LoVo (cell line): ENCODE measurements around the gene CDKAL1.
"Not testable (repeated sequence)": the region's sequence is repeated elsewhere in the genome, so short reads cannot be mapped to it uniquely, and the experiment has no call there.

Experiments used
- DNase-seq: peaks from one replicate; pipeline ENCODE4 v3.0.0-alpha.2; 2016; ENCODE audit warnings: low spot score

Gene CDKAL1

DNA sequence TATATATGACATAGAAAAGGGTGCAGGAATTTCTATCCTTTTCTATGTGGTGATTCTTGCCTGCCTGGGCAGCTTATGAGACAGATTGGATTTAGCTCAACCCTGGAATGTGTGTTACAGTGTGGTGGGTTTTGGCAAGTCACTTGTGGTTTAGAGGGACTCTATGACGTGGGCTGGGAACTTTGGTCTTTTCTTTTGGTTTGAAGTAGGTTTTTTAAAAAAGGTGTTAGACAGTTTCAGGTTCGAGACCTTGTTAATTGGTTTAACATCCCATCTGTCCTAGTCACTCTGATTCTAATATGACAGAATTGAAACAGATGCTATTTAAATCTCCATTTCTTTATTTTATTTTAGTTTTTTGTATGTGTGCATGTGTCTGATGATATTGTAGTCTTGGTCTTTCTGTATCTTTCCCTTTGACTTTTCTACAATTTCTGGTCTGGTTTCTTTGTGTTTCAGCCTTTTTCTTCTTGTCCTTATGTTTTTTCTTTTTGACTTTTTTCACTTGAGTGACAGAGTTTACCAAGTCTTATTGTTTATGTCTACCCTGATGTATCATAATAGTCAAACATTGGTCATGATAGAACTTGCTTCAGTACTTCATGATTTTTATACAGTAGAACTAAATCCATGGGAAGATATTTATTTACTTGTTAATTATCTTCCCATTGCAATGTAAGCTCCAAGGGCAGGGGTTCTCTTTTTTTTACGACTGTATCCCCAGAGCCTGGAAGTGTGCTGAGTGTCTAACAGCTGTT, 174.3 kb downstream of the CDKAL1 start:
- no peak for DNase-seq

DNA sequence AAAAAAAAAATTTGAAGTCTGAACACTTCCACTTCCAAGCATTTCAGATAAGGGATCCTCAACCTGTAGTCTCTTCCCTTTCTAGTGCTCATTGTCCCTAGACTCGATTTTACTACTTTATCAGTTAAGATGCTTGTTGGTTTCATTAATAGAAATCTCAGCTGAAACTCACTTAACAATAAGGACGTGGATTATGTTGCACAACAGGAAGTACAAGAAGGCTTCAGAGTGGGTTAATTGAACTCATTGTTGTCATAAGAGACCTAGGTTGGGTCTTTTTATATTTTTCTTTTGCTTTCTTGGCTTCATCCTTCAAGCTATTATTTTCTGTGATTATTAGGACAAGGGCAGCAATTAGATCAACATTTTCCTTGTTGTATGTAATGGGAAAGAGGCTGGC, 175.2 kb downstream of the CDKAL1 start:
- no peak for DNase-seq

DNA sequence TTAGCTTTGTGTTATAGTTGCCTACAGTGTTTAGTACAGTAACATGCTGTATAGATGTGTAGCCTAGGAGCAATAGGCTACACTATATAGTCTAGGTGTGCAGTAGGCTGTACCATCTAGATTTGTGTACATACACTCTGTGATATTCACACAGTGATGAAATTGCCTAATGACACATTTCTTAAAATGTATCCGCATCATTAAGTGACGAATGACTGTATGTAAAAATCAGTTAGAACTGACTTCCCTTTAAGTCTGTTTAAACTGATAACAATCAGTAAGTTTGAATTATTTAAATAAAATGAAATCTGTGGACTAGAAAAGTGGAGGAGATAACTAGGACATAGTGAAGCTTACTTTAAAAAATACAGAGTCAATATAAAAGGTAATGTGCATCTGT, 176.1 kb downstream of the CDKAL1 start:
- no peak for DNase-seq

DNA sequence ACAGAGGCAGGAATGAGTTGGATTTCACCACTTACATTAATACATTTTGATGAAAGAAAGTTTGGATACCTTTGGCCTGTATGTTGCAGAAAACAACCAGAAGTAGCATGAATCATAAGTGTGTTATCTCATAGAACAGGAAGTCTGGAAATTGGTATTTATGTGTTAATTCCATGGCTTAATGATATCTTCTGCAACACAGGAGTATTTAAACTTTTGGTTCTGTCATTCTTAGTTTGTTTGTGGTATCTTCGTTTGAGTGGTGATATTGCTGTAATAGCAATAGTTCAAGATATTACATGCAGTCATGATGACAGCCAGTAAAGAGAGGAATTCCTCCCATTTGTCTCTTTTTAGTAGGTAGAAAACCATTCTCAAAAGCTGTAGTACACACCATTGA, 177.3 kb downstream of the CDKAL1 start:
- DNase-seq: no peak

DNA sequence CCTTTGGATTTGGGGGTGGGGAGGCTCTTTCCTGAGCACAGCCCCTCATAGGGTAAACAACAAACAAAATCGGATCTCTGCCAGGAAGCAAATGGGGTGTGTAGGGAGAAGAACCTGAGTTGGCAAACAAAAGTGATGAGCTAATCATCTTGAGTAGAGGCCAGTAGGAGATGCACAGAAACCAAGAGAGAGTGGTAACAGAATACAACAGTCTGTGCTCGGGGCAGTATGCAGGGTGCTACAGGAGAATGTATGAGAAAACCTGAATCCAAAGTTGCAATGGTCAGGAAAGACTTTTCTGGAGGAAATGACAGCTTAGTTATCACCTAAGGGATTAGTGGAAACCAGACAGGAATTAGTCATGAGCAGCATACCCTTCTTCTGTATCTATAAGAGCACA, 177.8 kb downstream of the CDKAL1 start:
- no peak for DNase-seq

DNA sequence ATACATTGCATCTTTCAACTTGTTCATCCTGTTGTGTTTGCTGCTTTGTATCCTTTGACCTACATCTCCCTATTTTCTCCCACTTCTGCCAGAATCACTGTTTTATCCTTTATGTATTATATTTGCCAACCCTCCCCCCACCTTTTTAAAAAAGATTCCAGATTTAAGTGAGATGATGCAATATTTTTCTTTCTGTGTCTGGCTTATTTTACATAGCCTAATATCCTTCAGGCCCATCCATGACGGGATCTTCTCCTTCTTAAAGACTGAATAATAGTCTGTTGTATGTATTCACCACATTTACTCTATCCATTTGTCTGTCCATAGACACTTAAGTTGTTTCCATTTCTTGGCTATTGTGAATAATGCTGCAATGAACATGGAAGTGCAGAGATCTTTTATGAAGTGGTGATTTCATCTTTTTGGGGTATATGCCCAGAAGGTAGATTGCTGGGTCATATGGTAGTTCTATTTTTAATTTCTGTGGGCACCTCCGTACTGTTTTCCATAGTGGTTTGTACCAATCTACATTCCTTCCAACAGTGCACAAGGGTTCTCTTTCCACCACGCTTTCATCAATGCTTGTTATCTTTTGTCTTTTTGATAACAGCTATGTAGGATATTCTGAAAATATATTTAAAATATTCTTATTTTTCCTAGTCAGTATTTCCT, 181.0 kb downstream of the CDKAL1 start:
- DNase-seq: no peak

DNA sequence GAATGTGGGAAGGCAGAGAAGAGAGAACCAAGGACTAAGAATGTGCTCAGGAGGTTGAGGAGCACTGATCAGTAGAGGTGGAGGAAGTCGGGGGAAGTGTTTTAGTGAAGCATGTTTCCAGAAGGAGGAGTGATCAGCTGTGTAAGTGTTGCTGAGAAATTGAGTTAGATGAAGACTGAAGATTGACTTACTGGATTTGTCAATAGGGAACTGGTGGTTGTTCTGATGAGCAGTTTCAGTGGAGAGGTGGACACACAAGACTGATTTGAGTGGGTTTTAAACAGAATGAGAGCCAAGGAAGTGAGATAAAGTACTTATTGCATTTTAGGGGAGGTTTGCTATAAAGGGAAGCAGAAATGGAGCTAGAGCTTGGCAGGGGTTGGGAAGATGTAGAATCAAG, 182.6 kb downstream of the CDKAL1 start:
- no peak for DNase-seq

DNA sequence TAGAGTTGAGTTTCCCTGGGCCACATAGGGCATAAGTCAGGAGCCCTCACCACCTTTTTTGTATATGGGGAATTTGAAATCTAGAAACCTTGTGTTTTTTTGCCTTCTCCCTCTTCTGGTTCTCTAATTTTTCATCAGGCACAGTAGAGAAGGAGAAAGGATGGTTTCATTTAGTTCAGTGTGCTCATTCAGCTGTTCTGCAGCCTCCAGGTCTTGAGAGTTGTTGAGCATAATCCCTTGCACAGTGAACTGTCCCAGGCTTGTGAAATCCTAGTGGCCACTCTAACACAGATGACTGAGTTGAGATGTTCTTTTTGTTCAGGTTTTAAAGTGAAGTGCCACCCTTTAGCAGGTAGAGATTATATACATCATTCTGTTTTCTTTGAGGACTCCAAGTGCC, 183.5 kb downstream of the CDKAL1 start:
- no peak for DNase-seq

DNA sequence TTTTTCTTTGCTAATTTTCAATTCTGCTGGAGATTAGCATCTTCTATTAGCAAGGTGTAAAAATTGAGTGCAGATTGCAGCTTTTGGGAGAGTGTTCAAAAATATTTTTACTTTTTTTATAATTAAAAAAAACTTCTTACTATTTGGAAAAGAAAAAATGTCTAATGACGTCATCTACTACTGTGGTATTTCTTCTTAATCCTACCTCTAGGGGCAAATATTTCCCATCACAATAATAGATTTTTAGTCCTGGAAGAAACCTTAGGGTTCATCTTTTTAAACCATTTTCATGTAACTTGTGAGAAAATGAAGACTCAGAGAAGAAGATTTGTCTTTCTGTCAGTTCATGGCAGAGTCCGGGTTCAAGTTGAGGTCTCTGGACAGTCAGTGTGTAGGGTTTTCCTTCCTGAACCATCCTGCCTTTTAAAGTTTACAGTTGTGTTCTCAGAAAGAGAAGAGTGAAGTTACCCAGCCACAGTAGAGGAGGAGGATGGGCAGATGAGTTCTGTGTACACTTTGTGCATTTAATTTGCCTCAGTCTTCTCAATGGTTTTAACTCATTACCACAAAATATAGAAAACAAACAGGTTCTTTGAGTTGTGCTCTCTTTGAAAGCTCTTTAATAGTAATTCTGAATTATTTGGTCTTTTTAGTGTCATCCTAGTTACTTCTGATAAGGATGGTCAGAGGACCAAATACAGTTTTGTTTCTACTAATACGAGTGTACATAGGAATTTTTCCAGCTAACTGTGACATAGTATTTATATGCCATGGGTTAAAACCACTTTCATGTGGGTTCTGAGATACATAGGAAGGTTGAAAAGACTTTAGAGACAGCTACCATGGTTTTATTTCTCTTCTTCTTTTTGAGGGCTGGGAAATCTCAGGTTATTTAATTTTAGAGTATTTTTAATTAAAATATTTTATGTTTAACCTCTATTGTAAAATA, 184.7 kb downstream of the CDKAL1 start:
- DNase-seq: no peak

DNA sequence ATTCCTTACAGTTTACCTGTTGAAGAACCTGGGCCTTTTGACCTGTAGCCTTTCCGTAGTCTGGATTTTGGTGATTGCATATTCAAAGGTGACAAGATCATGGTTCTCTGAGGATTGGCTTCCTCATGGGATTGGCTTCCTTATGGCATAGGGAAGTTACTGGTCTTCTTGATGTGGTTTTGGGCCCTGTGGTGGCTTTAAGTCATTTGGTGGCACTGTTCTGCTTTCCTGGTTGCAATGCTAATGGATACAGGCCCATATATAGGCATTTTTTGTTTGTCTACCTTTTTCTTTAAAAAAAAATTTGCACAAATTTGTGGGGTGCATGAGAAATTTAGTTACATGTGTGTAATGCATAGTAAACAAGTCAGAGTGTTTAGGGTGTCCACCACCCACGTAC, 185.7 kb downstream of the CDKAL1 start:
- DNase-seq: no peak

DNA sequence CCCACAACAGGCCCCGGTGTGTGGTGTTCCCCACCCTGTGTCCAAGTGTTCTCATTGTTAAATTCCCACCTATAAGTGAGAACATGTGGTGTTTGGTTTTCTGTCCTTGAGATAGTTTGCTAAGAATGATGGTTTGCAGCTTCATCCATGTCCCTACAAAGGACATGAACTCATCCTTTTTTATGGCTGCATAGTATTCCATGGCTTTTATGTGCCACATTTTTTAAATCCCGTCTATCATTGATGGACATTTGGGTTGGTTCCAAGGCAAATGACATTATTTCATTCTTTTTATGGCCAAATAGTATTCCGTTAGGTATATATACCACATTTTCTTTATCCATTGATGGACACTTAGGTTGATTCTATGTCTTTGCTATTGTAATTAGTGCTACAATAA, 186.9 kb downstream of the CDKAL1 start:
- not testable (repeated sequence) for DNase-seq

DNA sequence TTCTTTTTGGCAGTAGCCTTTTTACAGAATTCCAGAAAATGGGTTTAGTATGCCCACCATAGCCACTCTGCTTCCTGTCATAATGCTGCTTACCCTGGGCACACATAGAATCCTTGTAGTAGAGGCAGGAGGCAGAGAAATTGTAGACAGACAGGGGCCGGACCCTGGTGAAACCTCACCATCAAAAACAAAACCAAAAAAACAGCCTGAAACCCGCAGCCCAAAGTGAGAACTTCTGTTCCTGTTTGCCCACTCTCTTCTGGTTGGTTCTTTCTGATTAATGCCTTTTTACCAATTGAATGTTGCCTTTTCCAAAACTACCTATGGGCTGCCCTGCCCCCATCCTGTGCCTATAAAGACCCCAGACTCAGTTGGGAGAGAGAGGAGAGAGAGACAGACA, 188.2 kb downstream of the CDKAL1 start:
- DNase-seq: no peak

DNA sequence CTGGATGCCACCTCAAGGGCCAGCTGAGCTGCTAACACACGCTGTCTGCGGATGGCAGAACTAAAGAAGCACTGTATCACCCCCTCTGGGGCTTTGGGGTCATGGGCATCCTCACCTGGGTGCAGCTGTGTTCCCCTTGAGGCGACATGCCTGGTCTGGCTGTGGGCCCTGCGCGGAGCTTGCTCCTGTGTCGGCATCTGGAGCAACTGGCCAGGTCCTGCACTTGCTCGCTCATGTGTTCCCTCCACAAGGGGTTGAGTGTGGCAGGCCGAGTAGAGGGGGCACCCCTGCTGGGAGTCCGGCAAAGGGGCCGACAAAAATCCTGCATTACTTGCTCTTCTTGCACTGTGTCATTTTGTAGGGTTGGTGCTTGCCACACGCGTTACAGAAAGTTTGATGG, 189.0 kb downstream of the CDKAL1 start:
- no peak for DNase-seq

DNA sequence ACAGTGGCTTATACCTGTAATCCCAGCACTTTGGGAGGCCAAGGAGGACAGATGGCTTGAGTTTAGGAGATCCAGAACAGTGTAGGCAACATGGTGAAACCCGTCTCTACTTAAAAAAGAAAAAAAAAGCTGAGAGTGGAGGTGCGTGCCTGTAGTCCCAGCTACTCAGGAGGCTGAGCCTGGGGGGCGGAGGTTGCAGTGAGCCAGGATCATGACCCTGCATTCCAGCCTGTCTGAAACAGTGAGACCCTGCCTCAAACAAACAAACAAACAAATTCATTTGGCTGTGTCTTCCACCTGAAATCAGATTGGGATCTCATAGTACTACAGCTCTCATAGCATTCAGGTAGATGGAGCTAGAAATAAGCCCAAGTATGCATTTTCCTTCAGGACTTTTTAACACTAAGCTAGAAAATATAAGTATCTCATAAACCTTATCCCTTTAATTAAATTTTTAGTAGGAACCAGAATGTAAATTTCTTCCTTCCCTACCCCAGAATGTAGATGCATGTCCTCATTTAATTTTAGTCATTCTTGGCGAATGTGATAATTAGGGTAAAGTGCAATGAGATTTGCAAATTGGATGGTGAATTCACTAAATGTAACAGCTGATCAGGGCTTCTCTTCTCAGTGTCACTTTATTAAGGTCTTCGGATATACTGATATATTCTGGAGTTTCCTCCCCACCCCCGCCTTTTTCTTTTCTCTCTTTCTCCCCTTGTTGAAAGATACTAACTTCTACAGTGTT, 190.4 kb downstream of the CDKAL1 start:
- no peak for DNase-seq

DNA sequence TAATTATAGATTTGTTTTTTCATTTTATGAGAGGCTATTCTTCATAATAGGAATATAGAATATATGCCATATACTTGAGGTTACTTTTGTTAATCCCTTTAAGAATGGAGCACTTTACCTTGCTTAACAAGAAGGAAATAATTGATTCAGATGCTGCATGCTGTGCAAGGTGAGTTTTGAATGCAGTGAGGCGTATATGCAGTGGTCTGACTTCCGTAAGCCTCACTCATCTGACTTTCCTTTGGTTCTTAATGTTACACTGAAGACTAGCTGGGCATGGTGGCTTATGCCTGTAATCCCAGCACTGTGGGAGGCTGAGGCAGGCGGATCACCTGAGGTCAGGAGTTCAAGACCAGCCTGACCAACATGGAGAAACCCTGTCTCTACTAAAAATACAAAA, 191.0 kb downstream of the CDKAL1 start:
- DNase-seq: not testable (repeated sequence)

DNA sequence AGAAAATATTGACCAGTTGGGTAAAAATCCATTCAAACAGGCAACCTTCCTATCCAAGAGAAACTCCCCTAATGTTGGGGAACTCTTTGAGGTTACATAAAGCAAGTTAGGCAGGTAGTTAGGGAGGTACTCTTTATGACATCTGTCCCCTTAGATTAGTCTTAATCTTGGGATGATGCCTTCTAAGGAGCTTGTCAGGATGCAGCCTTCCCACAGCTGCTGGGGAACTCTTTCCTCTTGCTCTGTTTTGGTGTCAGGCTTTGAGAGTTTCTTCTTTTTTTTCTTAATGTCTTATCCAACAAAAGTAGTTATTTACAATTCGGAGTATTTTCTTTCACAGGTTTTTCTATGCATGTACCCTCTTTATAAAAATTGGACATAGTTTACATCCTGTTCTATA, 194.8 kb downstream of the CDKAL1 start:
- DNase-seq: no peak

DNA sequence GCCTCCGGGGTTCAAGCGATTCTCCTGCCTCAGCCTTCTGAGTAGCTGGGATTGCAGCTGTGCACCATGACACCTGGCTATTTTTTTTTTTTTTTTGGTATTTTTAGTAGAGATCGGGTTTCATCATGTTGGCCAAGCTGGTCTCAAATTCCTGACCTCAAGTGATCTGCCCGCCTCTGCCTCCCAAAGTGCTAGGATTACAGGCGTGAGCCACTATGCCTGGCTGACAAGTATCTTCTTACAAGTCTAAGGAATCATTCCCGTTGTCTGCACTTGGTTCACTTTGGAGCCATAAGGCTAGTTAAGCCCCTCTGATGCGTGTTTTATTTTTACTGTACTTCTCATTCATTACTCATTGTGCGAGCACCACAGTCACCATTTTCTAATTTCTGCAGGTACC, 198.1 kb downstream of the CDKAL1 start:
- DNase-seq: not testable (repeated sequence)

DNA sequence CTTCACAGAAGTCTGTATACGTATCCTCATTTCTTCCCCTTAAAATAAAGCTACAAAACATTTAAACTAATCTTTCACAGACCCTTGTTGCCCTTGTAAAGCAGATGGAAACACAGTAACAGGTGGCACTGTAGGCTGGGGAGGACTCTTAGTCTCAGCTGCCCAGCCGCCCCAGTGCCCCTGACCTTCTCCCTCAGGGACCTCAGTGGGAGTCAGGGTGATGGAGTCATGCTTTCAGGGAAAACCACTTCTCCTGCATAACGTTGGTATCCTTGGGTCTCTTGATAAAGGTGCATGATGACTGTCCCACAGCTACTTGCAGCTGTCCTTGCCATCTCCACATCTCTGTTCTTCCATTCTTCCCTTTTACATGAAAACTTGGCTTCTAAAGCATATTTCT, 198.6 kb downstream of the CDKAL1 start:
- no peak for DNase-seq

DNA sequence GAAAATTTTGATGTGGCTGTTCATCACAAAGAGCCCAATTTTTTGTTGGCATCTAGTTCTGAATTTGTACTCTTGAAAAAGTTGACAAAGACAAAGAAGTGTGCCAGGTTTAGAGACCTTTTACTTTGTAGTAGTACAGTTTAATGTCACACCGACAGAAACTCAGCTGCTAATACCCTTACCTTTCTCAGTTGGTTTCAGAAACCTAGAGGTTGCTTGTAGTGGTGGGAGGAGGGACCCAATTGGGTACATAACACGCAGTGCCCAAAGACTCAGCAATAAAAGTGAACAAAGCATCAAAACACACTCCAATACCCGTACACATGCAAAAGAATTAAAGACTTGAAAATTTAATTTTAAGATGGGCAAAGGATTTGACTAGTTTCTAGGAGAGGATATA, 203.7 kb downstream of the CDKAL1 start:
- no peak for DNase-seq

DNA sequence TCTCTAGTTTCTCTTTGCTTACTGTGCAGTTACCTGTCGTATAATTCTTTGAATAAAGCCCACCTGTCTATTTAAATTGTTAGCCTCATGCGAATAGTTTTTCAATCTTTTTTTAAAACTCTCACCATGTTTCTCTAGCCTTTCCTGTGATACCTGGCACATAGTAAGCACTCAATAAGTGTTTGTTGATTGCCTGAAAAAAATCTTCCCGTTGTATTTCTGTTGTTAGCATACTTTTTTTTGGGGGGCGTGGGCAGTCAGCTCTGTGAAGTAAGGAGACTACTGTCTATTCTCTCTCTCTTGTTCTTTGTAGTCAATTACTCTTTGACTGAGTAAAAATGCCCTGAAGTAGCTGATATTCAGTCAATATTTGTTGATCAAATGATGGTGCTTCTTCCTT, 205.8 kb downstream of the CDKAL1 start:
- DNase-seq: no peak

DNA sequence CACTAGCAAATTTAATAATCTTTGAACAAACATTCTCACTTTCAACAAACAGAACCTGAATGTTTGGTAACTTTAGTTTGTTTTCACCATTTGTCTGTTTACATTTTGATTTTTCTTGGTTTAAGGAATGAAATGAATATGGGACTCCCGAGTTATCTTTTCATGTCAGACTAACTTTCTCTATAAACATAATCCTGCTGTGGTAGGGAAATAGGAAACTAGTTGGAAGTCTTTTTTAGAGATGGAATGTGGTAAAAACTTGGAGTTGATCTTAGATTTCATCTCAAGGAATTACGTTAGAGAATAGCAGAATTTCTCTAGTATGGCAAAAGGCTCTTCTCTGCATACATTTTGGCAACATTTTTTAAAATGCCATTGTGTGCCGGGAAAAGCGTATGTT, 206.5 kb downstream of the CDKAL1 start:
- no peak for DNase-seq

DNA sequence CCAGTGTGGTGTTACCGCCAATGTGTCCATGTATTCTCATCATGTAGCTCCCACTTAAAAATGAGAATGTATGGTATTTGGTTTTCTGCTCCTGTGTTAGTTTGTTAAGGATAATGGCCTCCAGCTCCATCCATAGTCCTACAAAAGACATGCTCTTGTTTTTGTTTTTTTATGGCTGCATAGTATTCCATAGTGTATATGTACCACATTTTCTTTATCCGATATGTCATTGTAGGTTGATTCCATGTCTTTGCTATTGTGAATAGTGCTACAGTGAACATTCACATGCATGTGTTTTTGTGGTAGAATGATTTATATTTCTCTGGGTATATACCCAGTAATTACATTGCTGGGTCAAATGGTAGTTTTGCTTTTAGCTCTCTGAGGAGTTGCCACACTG, 207.2 kb downstream of the CDKAL1 start:
- DNase-seq: no peak
